ENCODE measurements around the gene KCNE4.

Gene KCNE4

DNA sequence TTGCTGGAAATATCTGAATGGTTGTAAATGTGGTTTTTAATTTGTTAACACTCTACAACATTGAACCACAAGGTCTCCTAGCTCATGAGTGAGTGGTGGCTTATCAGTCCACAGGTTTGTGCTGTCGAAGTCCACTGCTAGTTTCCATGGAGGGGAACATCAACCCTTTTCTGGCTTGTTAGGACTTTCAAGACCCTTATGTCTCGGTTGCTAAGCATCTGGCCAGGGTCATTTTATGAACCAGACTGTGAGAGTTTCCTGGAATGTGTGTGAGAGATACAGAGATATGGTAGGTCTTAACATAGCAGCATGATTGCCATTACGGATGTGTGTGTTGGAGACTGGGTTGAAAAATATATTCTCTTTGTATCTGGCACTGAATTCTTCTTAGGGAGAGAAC lies 36.9 kb downstream of the KCNE4 start:
- no peak for DNase-seq

DNA sequence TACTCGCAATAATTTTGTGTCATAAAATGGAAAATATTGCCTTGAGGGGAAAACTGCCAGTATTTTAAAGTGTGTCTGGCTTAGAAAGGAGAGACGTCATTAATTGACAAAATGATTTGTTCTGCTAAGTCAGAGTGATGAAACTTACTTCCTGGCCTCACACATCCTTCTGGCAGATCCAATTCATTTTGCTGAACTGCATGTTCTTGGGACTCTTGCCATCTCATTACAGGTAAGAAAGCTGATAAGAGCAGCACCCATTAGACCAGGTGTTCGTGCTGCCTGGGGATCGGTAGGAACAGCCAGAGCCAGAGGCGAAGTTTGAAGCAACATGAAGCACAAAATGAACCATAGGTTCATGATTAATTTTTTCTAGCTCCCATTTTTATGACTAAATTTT lies 38.0 kb downstream of the KCNE4 start:
- DNase-seq = no peak

DNA sequence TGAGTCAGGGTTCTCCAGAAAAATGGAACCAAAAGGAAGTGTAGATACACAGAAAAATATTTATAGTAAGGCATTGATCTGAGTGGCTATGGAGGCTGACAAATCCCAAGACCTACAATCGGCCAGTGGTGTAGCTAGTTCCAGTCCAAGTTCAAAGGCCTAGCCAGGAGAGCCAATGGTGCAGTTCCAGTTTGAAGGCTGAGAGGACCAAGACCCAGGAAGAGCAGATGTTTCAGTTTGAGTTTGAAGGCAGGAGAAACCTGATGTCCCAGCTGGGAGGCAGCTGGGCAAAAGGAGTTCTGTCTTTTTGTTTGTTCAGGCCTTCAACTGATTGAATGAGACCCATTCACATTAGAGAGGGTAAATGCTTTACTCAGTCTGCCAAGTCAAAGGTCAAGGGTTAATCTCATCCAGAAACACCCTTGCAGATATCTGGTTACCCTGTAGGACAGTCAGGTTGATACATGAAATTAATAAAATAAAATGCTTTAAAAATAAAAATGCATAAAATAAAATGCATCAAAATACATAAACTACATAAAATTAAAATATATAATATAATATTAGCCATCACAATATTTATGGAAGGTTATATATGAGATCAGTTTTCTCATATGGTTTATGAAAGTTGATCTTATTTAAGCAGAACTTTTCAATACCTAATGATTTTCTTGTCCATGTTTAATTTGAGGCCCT lies 38.7 kb downstream of the KCNE4 start:
- no peak for DNase-seq

GRCh38 chr2:223092667-223093066 lies 40.7 kb downstream of the KCNE4 start:
- no peak for DNase-seq

- DNase-seq = no peak
These were observed 41.6 kb downstream of the KCNE4 start for GRCh38 chr2:223093436-223094241.

DNA sequence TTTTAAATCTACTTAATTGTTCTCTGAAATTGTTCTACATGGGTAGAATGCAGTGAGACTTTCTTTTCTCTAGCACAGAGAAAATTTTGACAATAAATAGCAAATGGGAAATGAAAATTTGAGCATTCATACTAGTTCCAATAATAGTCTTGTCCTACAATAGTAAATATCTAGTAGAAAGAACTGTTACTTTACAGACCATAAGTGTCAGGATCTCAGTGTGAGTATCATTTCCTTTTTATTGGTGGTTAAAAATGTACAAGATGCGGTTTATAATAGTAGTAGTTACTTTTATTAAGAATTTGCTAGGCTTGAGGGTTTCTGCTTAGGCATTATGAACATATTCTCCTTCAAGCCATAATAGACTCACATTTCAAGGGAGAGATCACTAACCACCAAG lies 43.2 kb downstream of the KCNE4 start:
- DNase-seq = no peak

- no peak for DNase-seq
These were observed 44.4 kb downstream of the KCNE4 start for GRCh38 chr2:223096235-223096970.

GRCh38 chr2:223097888-223098383 lies 45.9 kb downstream of the KCNE4 start:
- DNase-seq = no peak

GRCh38 chr2:223099561-223099960 lies 47.6 kb downstream of the KCNE4 start:
- DNase-seq = no peak

DNA sequence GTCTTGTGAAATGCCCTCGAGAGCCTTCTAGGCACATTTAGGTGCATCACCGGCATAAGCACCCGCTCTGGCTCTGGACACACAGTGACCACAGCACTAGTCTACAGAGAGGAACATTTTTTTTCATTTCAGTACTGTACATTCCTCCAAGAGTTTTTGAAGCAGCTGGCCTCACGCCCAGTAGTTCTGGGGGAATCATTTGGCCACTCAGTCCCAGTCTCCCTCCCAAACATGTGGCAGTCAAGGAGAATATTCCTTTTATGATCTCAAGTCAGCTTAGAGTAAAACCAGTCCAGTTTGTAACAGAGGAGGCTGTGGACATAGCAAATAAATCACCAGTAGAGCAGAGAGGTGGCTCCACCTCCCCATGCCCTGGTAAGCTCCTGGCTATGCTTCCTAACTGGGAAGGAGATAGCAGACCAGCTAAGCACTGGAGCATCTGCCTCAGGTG lies 48.1 kb downstream of the KCNE4 start:
- DNase-seq = no peak

GRCh38 chr2:223101340-223102039 lies 49.5 kb downstream of the KCNE4 start:
- peak; percentile 31 for DNase-seq

DNA sequence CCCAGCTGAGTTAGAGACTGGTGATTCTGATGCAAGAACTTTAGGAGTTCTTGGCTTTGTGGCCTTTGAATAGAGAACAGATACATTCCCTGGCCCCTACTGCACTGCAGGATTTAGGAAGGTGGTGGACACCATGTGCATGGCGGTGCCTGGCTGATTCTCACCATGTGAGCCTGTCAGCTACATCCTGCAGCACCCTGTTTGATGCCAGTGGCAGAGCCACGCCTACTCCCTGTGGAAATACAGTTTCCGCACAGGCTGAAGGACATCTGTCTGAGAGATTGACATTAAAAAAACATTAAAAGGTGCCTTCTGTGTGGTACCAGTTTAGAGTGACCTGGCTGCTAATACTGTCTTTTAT lies 50.0 kb downstream of the KCNE4 start:
- no peak for DNase-seq

- DNase-seq = no peak
These were observed 50.5 kb downstream of the KCNE4 start for GRCh38 chr2:223102450-223102849.

DNA sequence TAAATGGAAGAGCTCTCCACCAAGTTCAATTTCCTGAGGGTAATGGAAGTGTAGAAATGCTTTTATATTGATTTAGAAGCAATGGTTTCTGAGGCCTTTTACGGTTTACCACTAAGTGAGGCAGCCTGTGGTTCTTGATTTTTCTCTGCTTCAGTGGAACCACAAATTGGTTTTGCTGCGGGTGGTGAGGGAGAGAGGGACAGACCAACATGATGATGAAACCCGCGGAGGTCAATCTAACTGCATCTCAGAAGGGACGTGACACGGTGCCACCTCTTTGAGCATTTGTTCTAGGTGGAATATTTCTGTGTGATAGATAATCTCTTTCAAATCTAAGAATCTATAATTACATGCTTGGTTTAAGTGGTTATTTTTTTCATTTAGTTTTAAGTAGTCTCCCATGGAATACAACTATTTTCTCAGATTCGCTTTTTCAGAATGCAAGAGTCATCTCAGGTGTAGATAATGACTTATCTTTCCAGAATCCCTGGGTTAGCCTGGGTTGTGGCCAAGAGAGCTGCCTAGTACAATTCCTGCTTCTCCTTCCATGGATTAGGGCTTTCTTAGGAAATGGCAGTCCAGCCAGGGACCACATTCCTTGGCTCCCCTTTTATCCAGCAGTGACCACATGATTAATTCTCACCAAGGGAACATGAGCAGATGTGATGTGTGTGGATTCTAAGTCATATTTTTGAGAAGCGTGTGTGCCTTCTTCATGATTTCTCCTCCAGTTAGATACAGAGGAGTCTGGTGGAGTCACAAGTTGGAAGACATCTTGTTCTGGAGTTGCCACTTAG lies 52.5 kb downstream of the KCNE4 start:
- no peak for DNase-seq
